Peyer's patch (tissue), 4 donors: Measurements from ENCODE around the gene TEAD1.

ENCODE experiments used
- CTCF ChIP-seq, 6 experiments: fragments of 450-650 bp in 4 of 6; fragments of 200-600 bp in 2 of 6; sonication (generic) in 1 of 6; IDR thresholded peaks; one replicate each; pipeline ENCODE4 v1.5.1; 2017 to 2019; ENCODE audit warnings: antibody characterized with exemption in 6 of 6, mild to moderate bottlenecking in 3 of 6, moderate library complexity in 1 of 6
- POLR2A ChIP-seq, 2 donors: fragments of 450-650 bp; IDR thresholded peaks; one replicate each; pipeline ENCODE4 v1.5.1; 2017; ENCODE audit warnings: antibody characterized with exemption in 2 of 2, mild to moderate bottlenecking in 2 of 2, moderate library complexity in 2 of 2

- TF ChIP-seq CTCF (IDR thresholded peaks at IDR 0.05) = no peak
- no peak for TF ChIP-seq POLR2A (IDR thresholded peaks at IDR 0.05)
These were observed 135.1 kb downstream of the TEAD1 start for GRCh38 chr11:12809364-12809763.
